Measurements from ENCODE around the gene MYMX.

GRCh38 chr6:44201638-44202303, 15.0 kb upstream of the MYMX start:
- TF ChIP-seq CTCF (IDR thresholded peaks at IDR 0.05; ENCODE audit: low read depth, low read length) (no peak), POLR2A (IDR thresholded peaks at IDR 0.05; ENCODE audit: extremely low read depth, insufficient read length) (no peak)

Measured in NB4 (cell line).